Activated CD4-positive, CD25-positive, alpha-beta regulatory T cell treated with anti-CD3 and anti-CD28 coated beads, Interleukin-2, amount 50 U/mL, for 16 hours (primary cell): ENCODE measurements around the gene OAF.

Source experiments
- DNase-seq: peaks from one replicate; pipeline ENCODE4 v3.0.0-alpha.2; 2020; ENCODE audit warnings: low read depth, low spot score

Gene OAF

DNA sequence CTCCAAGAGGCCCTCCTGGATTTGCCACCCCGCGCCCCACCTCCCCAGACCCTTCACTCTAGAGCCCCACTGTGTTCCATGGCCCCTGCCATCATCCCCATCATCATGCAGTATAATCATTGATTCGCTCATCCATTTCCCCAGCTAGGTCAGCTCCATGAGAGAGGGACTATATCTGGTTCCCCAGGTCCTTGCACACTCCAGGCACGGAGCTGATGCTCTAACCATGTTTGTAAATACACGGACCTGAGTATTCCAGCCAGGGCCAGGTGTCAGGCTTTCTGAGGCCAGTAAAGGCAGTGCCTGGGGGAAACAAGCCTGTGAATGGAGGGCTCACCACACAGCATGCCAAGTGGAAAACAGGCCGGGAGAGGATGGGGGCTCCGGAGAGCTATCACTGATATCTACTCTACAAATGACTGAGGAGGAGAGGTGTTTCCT lies 27.1 kb upstream of the OAF start:
- DNase-seq: no peak

DNA sequence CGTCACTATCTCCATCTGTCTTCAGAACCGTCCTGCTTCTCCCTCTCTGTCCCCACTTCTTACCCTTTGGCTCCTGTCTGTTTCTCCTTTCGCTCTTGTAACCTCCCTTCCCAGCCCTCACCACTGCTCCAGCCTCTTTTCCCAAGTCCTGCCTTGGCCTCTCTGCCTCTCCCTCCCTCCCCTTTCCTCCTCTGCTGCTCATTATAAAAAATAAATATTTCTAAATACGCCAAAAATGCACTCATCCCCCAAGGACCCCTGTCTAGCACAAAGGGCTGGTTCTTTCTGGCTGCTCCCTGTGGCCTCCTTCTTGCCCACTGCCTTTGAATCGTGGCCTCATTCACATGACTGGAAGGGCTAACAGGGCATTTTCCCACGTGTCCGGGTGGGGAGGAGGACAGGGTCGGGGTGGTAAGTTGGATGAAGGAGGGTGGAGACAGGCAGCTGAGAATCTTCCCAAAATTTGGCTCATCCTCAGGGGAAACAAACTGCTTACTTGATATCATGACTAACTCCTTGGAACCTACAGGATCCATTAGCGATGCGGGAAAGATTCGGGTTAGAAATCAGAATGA lies 26.4 kb upstream of the OAF start:
- DNase-seq: no peak

DNA sequence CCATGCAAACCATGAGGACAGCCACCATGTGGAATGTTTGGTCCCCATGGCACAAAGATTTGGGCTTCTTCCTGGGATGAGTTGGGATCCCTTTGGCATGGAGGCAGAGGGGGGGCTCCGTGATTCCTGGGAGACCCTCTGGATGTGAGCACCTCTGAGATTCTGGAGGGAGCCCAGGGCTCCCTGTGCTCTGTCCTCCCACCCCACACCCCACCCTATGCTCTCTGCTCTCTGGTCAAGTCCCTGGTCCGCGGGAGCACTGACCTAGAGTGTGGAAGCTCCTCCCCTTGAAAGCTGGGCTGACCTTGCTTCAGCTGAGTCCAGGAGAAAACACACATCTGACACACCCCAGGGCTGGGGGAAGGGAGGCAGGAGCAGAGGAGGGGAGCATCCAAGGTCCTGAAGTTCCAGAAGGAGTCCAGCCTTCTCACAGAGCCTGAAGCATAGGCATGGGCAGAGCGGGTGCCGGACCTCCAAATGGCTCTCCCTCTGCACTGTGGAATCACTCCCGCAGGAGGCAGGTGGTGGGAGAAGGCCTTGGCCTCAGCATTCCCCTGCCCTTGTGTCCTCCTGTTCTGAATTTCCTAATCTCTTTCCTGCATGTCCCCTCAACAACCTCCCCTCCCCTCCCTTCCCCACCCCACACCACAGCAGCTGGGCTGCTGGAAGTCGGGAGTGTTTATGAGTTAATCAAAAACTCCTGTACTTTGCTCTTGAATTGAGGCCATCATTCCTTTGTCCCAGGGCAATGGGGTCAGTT lies 25.7 kb upstream of the OAF start:
- DNase-seq: no peak

DNA sequence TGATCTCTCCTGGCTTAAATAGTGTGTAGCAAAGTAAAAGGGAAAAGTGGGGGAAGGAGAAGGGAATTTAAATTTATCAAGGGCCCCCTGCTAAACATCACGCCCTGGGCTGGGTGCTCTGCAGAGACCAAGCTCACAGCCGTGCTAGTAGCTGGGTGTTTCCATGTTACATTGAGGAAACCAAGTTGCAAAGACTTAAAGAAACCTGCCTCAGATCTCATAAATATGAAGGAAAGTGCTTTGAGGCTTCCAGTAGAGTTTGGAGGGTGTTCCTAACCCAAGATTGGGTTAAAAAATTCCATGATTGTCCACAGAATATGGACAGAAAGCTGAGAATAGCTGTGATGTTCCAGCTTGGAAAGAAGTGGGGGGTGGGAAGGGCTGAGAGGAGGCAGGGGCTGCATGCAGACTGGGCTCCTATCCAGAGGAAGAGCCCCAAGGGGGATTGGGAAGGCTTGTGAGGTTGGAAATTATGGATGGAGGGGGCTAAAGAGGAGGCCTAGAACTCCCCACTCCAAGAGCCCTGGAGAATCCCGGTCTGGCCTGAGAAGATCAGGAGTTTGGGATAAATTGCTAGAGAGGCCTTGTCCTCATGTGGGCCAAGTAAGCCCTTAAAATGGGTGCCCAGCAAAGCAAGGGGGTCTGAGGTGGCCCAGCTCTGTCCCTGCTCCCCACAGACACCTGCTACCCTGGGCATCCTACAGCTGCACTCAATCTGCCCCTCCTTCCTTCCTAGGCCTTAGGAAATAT lies 25.0 kb upstream of the OAF start:
- DNase-seq: no peak

DNA sequence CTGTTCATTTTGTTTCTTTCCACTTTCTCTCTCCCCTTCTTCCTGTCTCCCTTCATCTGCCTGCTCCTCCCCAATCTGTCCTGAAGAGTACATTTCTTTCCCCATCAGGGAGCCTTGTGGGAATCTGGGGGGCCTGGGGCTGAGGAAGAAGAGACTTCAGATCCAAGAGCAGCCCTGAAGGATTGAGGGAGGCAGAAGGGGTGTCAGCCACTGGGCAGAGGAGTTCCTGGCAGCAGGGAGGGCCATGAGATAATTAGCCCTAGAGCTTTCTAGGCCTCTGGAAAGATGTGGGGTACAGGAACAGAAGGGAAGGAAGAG lies 24.4 kb upstream of the OAF start:
- DNase-seq: no peak

DNA sequence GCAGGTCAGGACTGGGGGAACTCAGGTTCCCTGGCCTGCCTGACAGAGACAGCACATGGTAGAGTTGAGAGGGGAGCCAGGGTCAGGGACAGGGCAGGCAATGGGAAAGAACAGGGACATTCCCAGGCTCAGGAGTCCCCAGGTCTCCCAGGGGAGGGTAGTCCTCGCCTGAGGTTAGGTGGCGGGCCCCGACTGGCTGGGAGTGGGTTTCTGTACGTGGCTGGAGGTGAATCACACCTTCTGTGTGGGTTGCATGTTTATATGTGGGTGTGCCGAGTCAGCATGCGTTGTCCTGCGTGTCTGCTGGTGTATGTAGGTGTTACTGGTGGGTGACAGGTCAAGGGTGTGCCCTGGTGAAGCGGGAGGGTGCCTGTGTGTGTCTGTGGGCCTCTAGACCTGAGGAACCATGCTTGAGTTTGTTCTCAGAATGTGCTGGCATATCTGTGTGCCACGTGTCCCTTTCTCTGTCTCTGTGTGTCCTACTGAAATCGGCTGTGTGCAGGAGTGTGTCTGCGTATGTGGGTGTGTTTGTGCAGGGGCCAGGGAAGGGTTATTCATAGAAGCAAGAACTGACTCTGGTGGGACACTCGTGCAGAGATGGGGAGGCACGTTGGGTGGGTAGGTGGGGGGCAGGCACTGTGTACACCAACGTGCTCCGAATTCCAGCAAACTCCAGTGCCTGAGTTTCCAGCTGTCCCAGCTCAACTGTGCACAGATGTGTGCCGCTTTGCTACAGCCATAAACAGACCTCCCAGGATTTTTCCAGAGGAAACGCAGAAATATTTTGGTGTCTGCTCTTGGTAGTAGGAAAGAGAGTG lies 23.8 kb upstream of the OAF start:
- DNase-seq: no peak

DNA sequence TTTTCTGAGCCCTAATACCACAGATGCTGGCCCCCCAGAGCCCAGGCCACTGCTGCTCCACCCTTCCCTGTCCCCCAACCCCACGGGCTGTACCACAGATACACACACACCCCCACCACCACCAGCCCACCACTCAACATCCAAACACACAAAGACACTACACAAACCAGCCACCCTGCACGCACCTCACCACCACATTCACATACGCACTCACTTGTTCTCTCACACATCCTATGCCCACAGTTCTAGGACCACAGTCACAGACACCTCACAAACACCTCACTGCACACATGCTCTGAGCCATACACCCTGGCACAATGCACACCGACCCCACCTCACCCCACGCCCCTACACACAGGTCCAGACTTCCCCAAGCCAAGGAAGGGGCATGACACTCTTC lies 22.5 kb upstream of the OAF start:
- DNase-seq: no peak

DNA sequence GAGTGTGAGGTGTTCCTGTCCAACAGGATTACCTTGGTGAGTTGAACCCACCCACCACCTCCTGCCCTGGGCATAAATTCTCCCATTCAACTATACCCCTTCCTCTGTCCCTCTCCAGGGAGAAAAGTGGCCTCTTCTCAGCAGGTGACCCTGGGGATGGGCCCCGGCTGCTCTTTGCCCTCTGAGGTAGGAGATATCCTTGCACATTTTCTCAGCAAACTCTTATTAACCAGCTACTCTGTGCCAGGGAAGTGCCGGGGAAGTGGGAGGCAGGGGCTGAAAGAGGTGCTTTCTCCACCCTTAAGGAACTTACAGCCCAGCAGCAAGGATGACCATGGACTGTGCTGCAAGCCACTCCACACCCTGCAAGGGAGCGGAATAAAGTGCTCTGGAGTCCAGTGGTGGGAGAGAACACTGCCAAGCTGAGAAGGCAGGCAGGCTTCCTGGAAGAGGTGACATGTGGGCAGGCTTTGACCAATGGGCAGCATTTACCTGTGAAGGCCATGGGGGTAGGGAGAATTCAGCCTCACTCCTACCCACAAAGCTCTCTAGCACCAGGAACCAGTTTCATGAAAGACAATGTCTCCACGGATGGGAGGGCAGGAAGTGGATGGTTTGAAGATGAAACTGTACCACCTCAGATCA lies 21.9 kb upstream of the OAF start:
- DNase-seq: no peak

DNA sequence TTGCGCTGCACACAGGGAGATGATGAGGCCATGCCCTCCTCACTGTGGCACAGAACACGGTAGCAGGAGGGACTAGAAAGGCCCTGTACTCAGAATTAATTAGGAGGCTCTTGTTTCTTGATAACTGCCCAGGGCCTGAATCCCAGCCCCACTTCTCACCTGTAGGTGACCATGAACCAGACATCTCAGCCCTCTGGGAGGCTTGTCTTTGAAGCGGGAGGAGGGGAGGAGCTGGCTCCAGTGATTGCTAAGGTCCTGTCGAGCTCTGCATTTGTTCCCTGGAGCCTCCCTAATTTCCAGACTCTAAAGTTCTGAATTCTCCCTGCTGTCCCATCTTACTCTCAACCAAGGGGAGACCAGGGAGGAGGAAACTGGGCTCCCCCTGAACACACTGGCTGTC lies 19.8 kb upstream of the OAF start:
- no peak for DNase-seq

DNA sequence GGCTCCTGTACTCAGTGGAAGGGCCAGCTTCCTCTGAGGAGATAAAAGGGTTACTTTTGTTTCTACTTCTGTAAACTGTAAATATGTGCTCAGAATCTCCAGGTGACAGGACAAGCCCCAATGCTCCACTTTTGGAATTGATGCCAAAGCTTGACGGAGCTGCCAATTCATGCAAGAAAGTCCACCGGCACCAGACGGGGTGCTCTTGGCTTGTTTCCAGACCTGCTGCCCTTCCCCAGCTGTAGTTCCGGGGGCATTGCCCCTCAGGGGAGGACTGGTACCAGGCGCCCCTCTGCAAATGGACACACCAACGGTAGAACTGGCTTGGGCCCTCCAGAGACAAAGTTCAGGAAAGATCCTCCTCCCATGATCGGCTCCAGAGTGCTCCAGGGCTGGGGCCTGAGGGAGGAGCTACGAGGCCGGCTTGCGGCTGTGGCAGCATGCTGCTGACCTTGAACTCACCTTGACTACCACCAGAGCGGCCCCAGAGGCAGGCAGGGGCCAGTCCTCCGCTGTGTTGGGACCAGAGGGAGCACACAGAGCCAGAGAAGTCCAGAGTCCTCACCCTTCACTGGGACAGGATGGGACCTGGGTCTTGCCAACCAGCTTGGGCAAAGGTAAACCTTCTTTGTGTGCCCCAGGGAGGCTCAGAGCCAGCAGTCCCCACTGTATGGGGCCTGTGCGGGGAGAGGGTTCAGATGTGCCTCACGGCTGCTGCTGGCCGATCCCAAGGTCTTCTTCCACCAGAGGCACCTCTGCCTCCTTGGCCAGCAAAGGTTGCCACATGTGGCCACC lies 17.8 kb upstream of the OAF start:
- DNase-seq: no peak

DNA sequence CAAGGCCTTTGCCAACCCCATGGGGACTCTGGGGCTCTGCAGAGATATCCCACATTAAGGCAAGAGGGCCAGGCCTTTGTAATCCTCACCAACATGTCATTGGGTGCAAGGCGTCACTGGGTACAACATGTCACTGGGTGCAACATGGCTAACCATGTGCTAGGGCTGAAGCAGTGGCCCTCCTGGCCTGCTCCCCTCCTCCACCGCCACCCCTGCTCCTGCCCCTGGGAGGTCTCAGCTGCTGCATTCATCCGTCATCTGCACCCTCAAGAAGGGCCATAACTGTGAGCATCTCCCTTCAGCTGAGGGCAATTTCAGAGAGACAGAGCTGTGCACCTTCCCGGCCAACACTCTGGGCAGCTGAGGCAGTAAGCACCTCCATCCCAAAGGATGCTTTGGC lies 16.7 kb upstream of the OAF start:
- no peak for DNase-seq

DNA sequence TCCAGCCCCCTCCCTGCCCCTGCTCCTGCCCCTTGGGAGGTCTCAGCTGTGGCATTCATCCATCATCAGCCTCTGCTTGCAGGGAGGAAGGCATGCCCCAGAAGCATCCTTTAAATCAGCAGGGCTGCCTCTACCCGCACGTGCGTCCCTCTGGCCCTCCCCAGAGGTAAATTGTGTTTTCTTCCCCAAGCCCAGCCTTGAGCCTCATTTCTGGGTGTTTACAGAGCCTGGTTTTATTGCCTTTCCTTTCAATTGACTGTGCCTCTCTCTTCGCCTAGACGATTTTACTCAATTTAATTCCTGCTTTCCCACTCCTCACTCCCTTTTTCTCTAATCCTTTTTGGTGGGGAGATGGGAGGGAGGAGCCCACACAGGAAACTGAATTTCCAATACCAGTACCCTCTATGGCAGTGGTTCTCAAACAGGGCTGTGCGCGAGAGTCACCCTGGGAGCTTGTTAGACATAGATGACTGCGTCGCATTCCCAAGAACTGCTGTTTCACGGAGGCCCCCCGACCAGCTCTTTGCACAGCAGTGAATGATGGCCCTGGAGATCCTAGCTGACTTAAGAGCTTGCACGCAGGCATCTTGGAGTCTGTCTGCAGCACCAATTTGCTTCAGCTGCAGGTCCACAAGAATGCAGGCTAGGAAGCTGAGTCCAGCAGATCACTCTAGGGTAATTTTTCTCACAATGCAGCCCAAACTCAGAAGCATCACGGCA lies 15.1 kb upstream of the OAF start:
- DNase-seq: no peak

DNA sequence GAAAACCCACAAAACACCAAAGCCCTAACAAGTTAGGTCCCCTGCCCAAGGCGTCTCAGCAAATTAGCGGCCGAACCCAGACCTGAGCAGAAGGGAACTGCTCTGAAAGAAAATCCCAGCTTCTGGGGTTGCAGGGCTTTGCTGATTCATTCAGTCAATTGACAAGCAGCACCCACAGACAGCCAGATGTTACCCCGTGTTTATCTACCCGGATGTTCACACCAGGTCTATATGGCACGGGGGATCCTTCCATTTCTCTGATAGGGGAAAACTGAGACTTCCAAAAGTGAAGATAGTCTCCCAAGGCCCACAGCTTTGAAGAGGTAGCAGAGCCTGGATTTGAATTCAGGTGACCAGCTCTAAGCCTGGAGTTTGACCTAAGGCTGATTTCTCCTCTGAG lies 14.0 kb upstream of the OAF start:
- no peak for DNase-seq

DNA sequence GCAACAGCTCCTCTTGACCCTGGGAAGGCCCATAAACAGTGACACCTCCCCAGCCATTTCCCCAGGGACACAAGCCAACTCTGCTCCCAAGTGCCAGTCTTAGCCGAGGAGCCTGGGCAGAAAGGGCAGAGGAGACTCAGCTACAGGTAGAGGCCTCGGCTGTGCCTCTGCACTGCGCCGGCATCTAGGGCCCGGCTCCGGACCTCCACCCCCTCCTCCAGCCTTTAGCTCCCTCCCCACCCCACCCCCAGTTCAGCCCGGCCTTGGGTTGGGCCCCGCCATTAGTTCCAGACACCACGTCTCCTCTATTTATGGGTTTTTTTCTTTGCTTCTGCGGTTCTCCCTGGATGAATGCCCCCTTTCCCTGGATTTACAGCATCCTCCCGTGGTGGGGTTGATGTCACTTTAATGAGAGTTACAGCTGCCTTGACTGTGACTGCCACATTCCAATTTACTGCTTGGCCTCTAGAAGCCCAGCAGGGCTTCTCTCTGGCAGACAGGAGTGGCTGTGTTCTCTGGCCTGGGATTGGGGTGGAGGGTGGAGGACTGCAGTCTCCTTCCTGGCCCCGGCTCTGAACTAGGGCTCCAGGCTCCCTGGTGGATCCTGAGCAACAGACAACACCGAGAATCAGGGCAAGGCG lies 13.5 kb upstream of the OAF start:
- DNase-seq: no peak

DNA sequence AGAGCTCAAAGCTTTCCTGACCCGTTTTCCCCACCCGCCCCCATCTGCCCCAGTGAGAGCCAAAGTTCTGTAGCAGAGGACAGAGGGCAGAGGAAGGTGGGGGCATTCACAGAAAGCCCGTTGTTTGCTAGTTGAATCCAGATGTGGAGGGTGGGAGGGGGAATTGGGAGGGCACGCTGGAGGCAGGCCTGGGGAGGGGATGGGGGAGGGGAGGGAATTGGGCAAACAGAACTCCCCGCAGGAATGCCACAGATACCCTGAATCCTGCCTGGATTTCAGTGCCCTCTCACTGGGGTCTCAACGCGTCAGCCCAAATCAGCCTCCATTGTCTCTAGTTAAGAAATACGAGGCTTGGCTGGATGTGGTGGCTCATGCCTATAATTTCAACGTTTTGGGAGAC lies 12.9 kb upstream of the OAF start:
- DNase-seq: no peak

DNA sequence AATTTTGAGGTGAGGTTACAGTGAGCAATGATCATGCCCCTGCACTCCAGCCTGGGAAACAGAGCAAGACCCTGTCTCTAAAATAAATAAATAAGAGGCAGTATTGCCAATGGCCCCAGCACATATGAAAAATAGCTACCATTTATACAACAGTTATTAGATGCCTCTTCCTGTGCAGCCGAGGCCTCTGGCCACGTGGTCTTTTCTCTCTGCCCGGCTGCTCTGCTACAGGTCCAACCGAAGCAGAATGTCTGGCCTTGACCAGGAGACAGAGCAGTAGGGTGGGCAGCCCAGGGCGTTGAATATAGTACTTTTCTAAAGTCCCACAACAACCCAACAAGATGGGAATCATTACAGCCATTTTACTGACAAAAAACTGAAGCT lies 12.4 kb upstream of the OAF start:
- no peak for DNase-seq

DNA sequence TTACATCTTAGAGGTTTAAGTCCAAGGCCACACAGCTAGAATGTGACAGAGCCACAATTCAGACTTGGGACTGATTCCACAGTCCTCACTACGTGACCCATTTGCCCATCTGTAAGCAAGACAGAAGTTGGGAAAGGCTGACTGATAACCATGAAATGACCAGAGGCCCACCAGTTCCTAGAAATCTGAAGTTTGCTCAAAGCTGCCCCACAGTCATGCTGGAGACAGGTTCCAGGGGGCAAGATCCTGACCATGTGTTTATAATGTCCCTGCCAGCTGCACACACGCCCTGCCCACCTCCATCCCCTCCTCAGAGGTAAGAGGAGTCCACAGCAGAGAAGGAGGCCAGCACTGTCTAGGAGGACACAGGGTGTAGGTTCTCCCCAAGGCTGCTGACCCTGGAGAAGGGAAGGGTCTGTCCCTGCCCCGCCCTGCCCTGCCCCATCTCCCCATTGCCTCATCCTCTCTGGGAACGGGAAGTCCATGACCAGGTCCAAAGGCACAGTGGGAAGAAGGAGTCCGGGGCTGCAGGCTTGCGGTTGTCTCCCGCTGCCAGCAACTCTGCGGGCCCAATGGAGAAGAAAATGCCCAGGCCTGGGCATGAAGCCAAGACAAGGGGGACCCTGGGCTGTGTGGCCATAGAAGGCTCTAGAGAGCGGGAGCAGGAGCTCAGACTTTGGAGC lies 11.9 kb upstream of the OAF start:
- no peak for DNase-seq

DNA sequence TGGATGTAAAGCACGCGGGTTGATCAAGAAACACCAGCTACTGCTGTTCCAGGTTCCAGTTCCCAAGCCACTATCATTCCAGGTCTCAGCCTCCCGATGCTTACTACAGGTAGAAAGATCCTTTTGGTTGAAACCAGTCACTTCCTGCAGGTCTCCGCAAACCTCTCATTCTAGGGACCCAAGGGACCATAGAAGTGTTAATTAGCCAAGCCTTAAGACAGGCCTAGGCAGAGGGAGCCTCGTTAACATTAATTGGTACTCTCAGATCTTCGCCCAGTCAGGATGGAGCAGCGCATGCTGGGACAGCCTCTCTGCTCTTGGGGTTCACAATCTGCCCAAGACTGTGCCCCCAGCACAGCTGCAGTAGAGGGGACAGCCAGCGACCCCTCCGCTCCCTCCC lies 11.2 kb upstream of the OAF start:
- DNase-seq: no peak

DNA sequence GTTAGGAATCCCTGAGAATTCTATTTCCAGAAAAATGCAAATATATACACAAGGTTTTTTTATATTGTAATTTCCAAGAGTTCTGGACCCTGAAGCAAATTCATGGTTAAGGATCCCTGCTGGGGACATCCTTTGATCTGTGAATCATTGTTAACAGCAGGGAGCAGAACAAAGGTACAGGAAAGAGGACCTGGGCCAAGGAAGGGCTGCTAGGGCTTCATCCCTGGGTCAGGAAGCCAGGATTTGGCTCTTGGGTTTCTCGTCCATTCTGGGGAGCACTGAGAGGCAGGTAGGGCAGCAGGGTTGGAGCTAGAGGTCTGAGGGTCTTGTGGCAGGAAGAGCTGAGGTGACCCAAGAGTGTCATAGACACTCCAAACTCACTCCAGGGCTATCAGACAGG lies 10.2 kb upstream of the OAF start:
- DNase-seq: no peak
